GM19452 (cell line): ENCODE results near the gene TMEM250.

Experiments
- ATAC-seq: cut with Tn5 transposase; IDR thresholded peaks from one replicate; pipeline ENCODE4 v1.9.1; 2021; ENCODE audit not compliant: unreplicated experiment

The TMEM250 gene

GRCh38 chr9:136147890-136148714 lies 29.4 kb upstream of the TMEM250 start:
- no peak for ATAC-seq

- no peak for ATAC-seq
These were observed 28.6 kb upstream of the TMEM250 start for GRCh38 chr9:136147038-136147889.

DNA sequence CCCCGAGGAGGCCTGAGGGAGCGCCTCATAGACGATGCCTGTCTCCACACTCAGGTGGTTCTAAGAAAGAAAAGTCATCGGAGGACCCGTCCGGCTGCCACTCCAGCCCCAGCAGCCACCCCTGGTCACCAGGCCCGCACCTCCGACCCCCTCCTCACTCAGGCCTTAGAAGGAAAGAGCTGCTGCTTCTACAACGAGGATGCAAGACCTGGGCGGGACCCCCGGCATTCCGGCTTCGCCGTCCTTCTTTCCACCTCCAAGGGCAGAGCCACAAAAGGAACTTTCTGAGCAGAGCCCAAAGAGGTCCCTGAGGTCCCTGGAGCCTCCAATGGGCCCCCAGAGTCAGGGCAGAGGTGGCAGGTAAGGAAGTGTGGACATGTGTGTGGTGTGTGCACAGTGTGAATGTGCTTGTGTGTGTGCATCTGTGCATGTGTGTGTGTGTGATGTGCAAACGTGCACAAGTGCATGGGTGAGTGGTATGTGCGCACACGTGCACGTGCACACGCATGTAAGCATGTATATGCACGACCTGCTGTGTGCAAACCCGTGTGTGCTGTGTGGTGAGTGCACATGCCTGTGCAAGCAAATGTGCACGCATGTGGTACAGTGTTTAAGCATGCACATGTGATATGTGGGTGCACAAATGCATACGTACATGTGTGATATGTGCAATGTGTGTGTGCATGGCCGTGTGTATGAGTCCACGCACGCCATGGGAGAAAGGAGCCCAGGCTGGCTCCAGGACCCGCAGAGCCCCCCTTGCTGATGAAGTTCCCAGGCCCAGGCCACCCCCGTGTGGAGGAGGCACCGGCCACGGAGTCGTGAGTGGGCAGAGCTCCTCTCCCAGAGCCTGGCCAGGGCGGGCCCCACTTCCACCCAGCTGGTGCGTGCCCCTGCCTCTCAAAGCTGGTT lies 27.7 kb upstream of the TMEM250 start:
- no peak for ATAC-seq

GRCh38 chr9:136145580-136145979 lies 26.9 kb upstream of the TMEM250 start:
- no peak for ATAC-seq

DNA sequence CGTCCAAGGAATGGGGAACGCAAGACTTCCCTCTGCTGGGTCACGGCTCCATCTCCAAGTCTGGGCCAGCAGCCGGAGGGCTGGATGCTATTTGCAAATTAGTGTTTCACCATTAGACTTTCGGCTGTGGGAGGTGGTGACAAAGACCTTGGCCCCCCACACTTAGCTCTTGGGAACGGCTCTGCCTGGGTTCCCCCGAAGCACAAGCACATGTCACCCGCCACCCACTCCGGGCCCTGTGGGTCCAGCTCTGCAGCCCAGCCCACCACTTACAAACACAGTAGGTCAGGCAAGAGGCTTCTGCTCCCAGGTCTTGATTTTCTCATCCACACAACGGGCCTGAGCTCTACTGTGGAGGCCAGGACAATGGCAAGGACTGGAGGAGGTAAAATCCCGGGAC lies 25.8 kb upstream of the TMEM250 start:
- ATAC-seq: no peak

GRCh38 chr9:136143215-136144001 lies 24.7 kb upstream of the TMEM250 start:
- no peak for ATAC-seq

GRCh38 chr9:136142859-136143214 lies 24.2 kb upstream of the TMEM250 start:
- ATAC-seq: no peak

GRCh38 chr9:136142414-136142796 lies 23.7 kb upstream of the TMEM250 start:
- no peak for ATAC-seq

GRCh38 chr9:136141682-136142413 lies 23.2 kb upstream of the TMEM250 start:
- no peak for ATAC-seq

- ATAC-seq: no peak
These were observed 22.3 kb upstream of the TMEM250 start for GRCh38 chr9:136140966-136141365.

- no peak for ATAC-seq
These were observed 21.4 kb upstream of the TMEM250 start for GRCh38 chr9:136140046-136140445.

DNA sequence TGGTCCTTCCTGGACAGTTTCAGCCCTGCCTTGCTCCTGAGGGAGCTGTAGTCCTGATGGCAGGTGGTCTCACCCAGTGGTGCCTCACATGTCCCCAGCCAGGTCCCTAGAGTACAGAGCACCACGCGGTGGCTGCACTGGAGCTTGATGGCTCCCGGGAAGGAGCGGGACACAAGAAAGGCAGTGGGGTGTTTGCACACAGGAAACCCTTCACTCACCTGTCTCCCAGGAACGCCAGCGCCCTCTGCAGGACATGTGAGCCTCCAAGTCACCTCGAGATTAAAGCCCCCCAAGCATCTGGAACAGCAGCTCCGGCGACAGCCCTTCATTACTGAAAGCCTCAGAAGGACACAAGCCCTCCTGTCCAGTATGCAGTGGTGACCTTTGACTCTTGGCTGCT lies 19.9 kb upstream of the TMEM250 start:
- ATAC-seq: no peak

DNA sequence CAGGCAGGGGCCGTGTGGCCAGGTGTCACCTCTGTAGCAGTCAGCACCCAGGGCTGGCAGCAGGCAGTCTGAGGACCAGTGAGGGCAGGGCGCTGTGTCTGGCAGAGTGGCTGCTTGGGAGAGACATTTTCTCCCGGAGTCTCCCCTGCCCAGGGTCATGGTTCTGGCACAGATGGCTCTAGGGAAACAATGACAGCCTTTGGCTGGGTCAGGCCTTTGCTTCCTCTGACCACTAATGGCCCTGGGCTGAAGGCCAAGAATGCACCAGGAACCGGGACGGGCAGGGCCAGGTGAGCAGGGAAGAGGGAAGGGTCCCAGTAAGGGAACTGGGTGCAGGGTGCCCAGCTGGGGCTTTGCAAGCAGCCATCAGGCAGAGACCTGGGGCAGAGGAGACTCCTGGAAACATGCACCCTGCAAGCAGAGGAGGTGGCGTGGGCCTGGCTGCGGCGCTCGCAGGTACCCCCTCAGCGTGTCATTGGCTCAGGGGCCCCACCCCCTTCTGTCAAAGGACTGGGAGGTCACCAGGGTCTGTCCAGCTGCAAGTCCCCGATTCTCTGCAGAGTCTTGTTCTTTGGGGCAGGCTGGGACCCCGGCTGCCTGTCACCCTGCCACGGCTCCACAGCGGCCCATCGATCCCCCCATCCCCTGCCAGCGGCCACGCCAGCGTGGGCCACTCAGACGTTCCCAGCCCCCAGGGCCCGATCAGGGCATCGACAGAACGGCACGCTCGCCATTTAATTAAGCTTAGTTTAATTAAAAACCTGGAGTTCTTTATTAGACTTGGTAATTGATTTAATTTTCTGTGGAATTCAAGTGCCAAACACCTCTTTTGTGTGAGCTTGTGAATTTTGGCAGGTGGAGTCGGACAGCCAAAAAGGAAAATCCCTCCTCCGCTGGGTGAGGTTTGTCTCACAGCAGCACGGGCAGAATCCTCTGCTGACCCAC lies 18.9 kb upstream of the TMEM250 start:
- no peak for ATAC-seq

- no peak for ATAC-seq
These were observed 17.7 kb upstream of the TMEM250 start for GRCh38 chr9:136136127-136136925.

GRCh38 chr9:136135326-136136126 lies 16.9 kb upstream of the TMEM250 start:
- no peak for ATAC-seq

GRCh38 chr9:136133959-136134484 lies 15.3 kb upstream of the TMEM250 start:
- no peak for ATAC-seq
